ENCODE results near the gene POLR1G. TPM values are rescaled to one million over a fixed set of nuclear protein-coding genes. Genes with fewer than 3 reads are reported as not detected.
A peak's percentile ranks its signal among the peaks of the same experiment; 100 is the strongest.

POLR1G gene
- total RNA-seq, 1 experiment from 2014 or later = 43.4 TPM

GRCh38 chr19:45456500-45456815 lies 50.0 kb downstream of the POLR1G start:
- Histone ChIP-seq H3K56ac (ENCODE audit: insufficient read length, low read depth, low read length) (no peak overlapping the region), H4K5ac (ENCODE audit: insufficient read length, low read depth, low read length) (peak overlapping the region; percentile 73), H2BK15ac (ENCODE audit: low read depth, low read length) (no peak overlapping the region), H3K9ac (ENCODE audit: extremely low read depth, insufficient read length, low read length) (no peak overlapping the region), H2AFZ (ENCODE audit: low read length) (no peak overlapping the region), H4K8ac (replicated peaks; ENCODE audit: insufficient read length, low read depth, low read length) (no peak overlapping the region), H3K27me3 (ENCODE audit: insufficient read depth, low read length) (no peaks in the 10 kb centered on the region), H2BK20ac (ENCODE audit: low read depth, low read length, poor library complexity, severe bottlenecking) (no peak overlapping the region), H3K4ac (ENCODE audit: low read depth, low read length) (peak overlapping the region; percentile 51; the same call in 1 of the 2 replicates), H3K18ac (ENCODE audit: insufficient read length, low read depth, low read length) (peak overlapping the region; percentile 91), H3K4me1 (ENCODE audit: insufficient read depth, low read length) (no peaks in the 10 kb centered on the region), H3K4me2 (ENCODE audit: insufficient read depth, insufficient read length, low read length) (no peak overlapping the region), H3K23ac (ENCODE audit: insufficient read length, low read depth, low read length) (no peak overlapping the region), H3K9me3 (ENCODE audit: control insufficient read depth, low read depth, low read length) (no peaks in the 10 kb centered on the region), H3K79me1 (ENCODE audit: insufficient read depth, low read depth, low read length, poor library complexity, severe bottlenecking) (no peaks in the 10 kb centered on the region), H2BK12ac (ENCODE audit: insufficient read length, low read depth, low read length) (peak overlapping the region; percentile 68), H4K20me1 (ENCODE audit: control insufficient read depth, insufficient read depth, insufficient read length) (no peaks in the 10 kb centered on the region), H3T11ph (ENCODE audit: low read length) (no peak overlapping the region), H4K91ac (ENCODE audit: insufficient read length, low read depth, low read length) (no peak overlapping the region), H3K23me2 (ENCODE audit: insufficient read length, low read depth, low read length, poor library complexity, severe bottlenecking) (no peaks in the 10 kb centered on the region), H3K14ac (ENCODE audit: insufficient read depth, low read length) (peak overlapping the region; percentile 94), H2AK5ac (ENCODE audit: insufficient read length, low read length) (no peak overlapping the region), H3K27ac (ENCODE audit: insufficient read length, low read depth, low read length) (no peak overlapping the region), H2BK120ac (ENCODE audit: low read depth, low read length, poor library complexity, severe bottlenecking) (peak overlapping the region; percentile 87), H2BK5ac (ENCODE audit: insufficient read length, low read length) (no peak overlapping the region), H3K79me2 (ENCODE audit: insufficient read depth, low read length) (no peaks in the 10 kb centered on the region)
- Mint-ChIP-seq H3K36me3 (ENCODE audit: insufficient read depth in 1 of 3, low read depth in 3 of 3) (no peaks in the 10 kb centered on the region), H3K9me3 (peaks cover 4 to 7% of the 10 kb centered on the region in 2 experiments; a peak in 4 of 5 replicates), H3K27me3 (ENCODE audit: low read depth) (peaks cover 12% of the 10 kb centered on the region), H3K4me1 (peaks cover 9 to 17% of the 10 kb centered on the region in 2 experiments), H3K4me3 (no peak overlapping the region), H3K27ac (peak overlapping the region in 1 of 3 experiments; percentile 97; a peak in 1 of 7 replicates)
- DNase-seq = no peak
- no peak for TF ChIP-seq CTCF (conservative IDR thresholded peaks at IDR 0.05)
- WGBS (ENCODE audit: extremely low coverage, insufficient read length, low lambda C conversion rate) = no CpG with 5 or more reads among the region's 2 CpGs
